ENCODE data around the gene ATAD2B. TPM values are rescaled to one million over a fixed set of nuclear protein-coding genes. Genes with fewer than 3 reads are reported as not detected.
"Not testable (repeated sequence)": the region's sequence is repeated elsewhere in the genome, so short reads cannot be mapped to it uniquely, and the experiment has no call there.

Gene ATAD2B
- total RNA-seq, 1 experiment from 2014 or later: 16.7 TPM

- DNase-seq (ENCODE audit: extremely low read depth, low read depth): no peak
Observed at GRCh38 chr2:23754970-23755369, 172.0 kb downstream of the ATAD2B start.

GRCh38 chr2:23753291-23754010 is 173.5 kb downstream of the ATAD2B start:
- no peak for DNase-seq (ENCODE audit: extremely low read depth, low read depth)

GRCh38 chr2:23751747-23752265 is 175.1 kb downstream of the ATAD2B start:
- no peak for DNase-seq (ENCODE audit: extremely low read depth, low read depth)

GRCh38 chr2:23746141-23746863 is 180.6 kb downstream of the ATAD2B start:
- DNase-seq (ENCODE audit: extremely low read depth, low read depth): no peak

GRCh38 chr2:23745726-23746105 is 181.2 kb downstream of the ATAD2B start:
- DNase-seq (ENCODE audit: extremely low read depth, low read depth): no peak

- DNase-seq (ENCODE audit: extremely low read depth, low read depth): no peak
Observed at GRCh38 chr2:23745068-23745725, 181.7 kb downstream of the ATAD2B start.

- DNase-seq (ENCODE audit: extremely low read depth, low read depth): not testable (repeated sequence)
Observed at GRCh38 chr2:23736783-23737182, 190.1 kb downstream of the ATAD2B start.

GRCh38 chr2:23734416-23734815 is 192.5 kb downstream of the ATAD2B start:
- no peak for DNase-seq (ENCODE audit: extremely low read depth, low read depth)

GRCh38 chr2:23723029-23723428 is 203.9 kb downstream of the ATAD2B start:
- not testable (repeated sequence) for DNase-seq (ENCODE audit: extremely low read depth, low read depth)

- no peak for DNase-seq (ENCODE audit: extremely low read depth, low read depth)
Observed at GRCh38 chr2:23722255-23722654, 204.7 kb downstream of the ATAD2B start.

- no peak for DNase-seq (ENCODE audit: extremely low read depth, low read depth)
Observed at GRCh38 chr2:23721454-23721826, 205.5 kb downstream of the ATAD2B start.

- no peak for DNase-seq (ENCODE audit: extremely low read depth, low read depth)
Observed at GRCh38 chr2:23720705-23721453, 206.0 kb downstream of the ATAD2B start.

- no peak for DNase-seq (ENCODE audit: extremely low read depth, low read depth)
Observed at GRCh38 chr2:23719716-23720115, 207.2 kb downstream of the ATAD2B start.

GRCh38 chr2:23718931-23719700 is 207.8 kb downstream of the ATAD2B start:
- no peak for DNase-seq (ENCODE audit: extremely low read depth, low read depth)

- no peak for DNase-seq (ENCODE audit: extremely low read depth, low read depth)
Observed at GRCh38 chr2:23713351-23713750, 213.6 kb downstream of the ATAD2B start.

GRCh38 chr2:23712756-23713151 is 214.2 kb downstream of the ATAD2B start:
- DNase-seq (ENCODE audit: extremely low read depth, low read depth): no peak

GRCh38 chr2:23711979-23712755 is 214.8 kb downstream of the ATAD2B start:
- DNase-seq (ENCODE audit: extremely low read depth, low read depth): no peak

GRCh38 chr2:23709311-23709710 is 217.6 kb downstream of the ATAD2B start:
- DNase-seq (ENCODE audit: extremely low read depth, low read depth): no peak

GRCh38 chr2:23708771-23709170 is 218.2 kb downstream of the ATAD2B start:
- no peak for DNase-seq (ENCODE audit: extremely low read depth, low read depth)

Measured in NCI-H460 (cell line).